ACC112 (cell line): ENCODE data around the gene MPPED2.

Experiments used
- H2AFZ ChIP-seq: fragments of 200-600 bp; sonication (generic); one replicate; pipeline ENCODE4 v1.6.0; 2017; ENCODE audit warnings: antibody characterized with exemption, low read length; ENCODE audit not compliant: unreplicated experiment
- H3K27ac ChIP-seq: fragments of 200-600 bp; sonication (generic); 2 replicates; pipeline ENCODE4 v1.5.1; 2014; ENCODE audit warnings: low read depth, mild to moderate bottlenecking, antibody characterized with exemption, low read length, moderate library complexity
- H3K27me3 ChIP-seq: fragments of 200-600 bp; sonication (generic); 2 replicates; pipeline ENCODE4 v1.6.1; 2014; ENCODE audit warnings: mild to moderate bottlenecking, antibody characterized with exemption, low read length, moderate library complexity, mixed read lengths; ENCODE audit not compliant: insufficient read depth
- H3K36me3 ChIP-seq: fragments of 200-600 bp; sonication (generic); 2 replicates; pipeline ENCODE4 v1.6.1; 2016; ENCODE audit warnings: mild to moderate bottlenecking, antibody characterized with exemption, low read length, moderate library complexity, mixed read lengths; ENCODE audit not compliant: insufficient read depth
- H3K4me1 ChIP-seq: fragments of 200-600 bp; sonication (generic); one replicate; pipeline ENCODE4 v1.6.1; 2016; ENCODE audit warnings: low read length, mixed read lengths; ENCODE audit not compliant: insufficient read depth, unreplicated experiment, control insufficient read depth
- H3K4me3 ChIP-seq: fragments of 200-600 bp; sonication (generic); 2 replicates; pipeline ENCODE4 v1.5.1; 2014; ENCODE audit warnings: mild to moderate bottlenecking, low read depth, low read length
- H3K79me2 ChIP-seq: fragments of 200-600 bp; sonication (generic); one replicate; pipeline ENCODE4 v1.6.0; 2016; ENCODE audit warnings: low read length; ENCODE audit not compliant: control insufficient read depth, unreplicated experiment, insufficient read depth

Gene MPPED2

GRCh38 chr11:30485756-30486155 lies 100.4 kb downstream of the MPPED2 start:
- no peak overlapping the region for H2AFZ ChIP-seq
- no peak overlapping the region for H3K27ac ChIP-seq
- no peaks in the 10 kb centered on the region for H3K36me3 ChIP-seq
- no peak overlapping the region for H3K4me3 ChIP-seq
- no peaks in the 10 kb centered on the region for H3K79me2 ChIP-seq
- H3K27me3 ChIP-seq = peaks cover 11% of the 10 kb centered on the region; the same call in 1 of the 2 replicates
- H3K4me1 ChIP-seq = no peaks in the 10 kb centered on the region

GRCh38 chr11:30485222-30485621 lies 100.9 kb downstream of the MPPED2 start:
- Histone ChIP-seq H3K79me2 (no peaks in the 10 kb centered on the region), H3K27me3 (peaks cover 11% of the 10 kb centered on the region; the same call in 1 of the 2 replicates), H3K36me3 (no peaks in the 10 kb centered on the region), H3K4me3 (no peak overlapping the region), H3K4me1 (no peaks in the 10 kb centered on the region), H2AFZ (no peak overlapping the region), H3K27ac (no peak overlapping the region)

GRCh38 chr11:30483056-30483455 lies 103.1 kb downstream of the MPPED2 start:
- Histone ChIP-seq H3K4me1 (no peaks in the 10 kb centered on the region), H3K79me2 (no peaks in the 10 kb centered on the region), H3K4me3 (no peak overlapping the region), H3K27ac (no peak overlapping the region), H2AFZ (no peak overlapping the region), H3K27me3 (peaks cover 11% of the 10 kb centered on the region; the same call in 1 of the 2 replicates), H3K36me3 (no peaks in the 10 kb centered on the region)

- Histone ChIP-seq H2AFZ (no peak overlapping the region), H3K36me3 (no peaks in the 10 kb centered on the region), H3K4me3 (no peak overlapping the region), H3K79me2 (no peaks in the 10 kb centered on the region), H3K4me1 (no peaks in the 10 kb centered on the region), H3K27me3 (peaks cover 11% of the 10 kb centered on the region; the same call in 1 of the 2 replicates), H3K27ac (no peak overlapping the region)
These were observed 104.4 kb downstream of the MPPED2 start for GRCh38 chr11:30481796-30482195.

- Histone ChIP-seq H3K27ac (no peak overlapping the region), H3K4me1 (no peaks in the 10 kb centered on the region), H3K27me3 (peaks cover 11% of the 10 kb centered on the region; the same call in 1 of the 2 replicates), H3K79me2 (no peaks in the 10 kb centered on the region), H3K4me3 (no peak overlapping the region), H2AFZ (no peak overlapping the region), H3K36me3 (no peaks in the 10 kb centered on the region)
These were observed 104.8 kb downstream of the MPPED2 start for GRCh38 chr11:30481330-30481729.

GRCh38 chr11:30479899-30480298 lies 106.3 kb downstream of the MPPED2 start:
- no peaks in the 10 kb centered on the region for H3K36me3 ChIP-seq
- H3K27me3 ChIP-seq = peaks cover 11% of the 10 kb centered on the region; the same call in 1 of the 2 replicates
- H3K27ac ChIP-seq = no peak overlapping the region
- H2AFZ ChIP-seq = no peak overlapping the region
- no peaks in the 10 kb centered on the region for H3K4me1 ChIP-seq
- H3K4me3 ChIP-seq = no peak overlapping the region
- no peaks in the 10 kb centered on the region for H3K79me2 ChIP-seq

- Histone ChIP-seq H3K4me1 (no peaks in the 10 kb centered on the region), H3K27me3 (peaks cover 11% of the 10 kb centered on the region; the same call in 1 of the 2 replicates), H3K27ac (no peak overlapping the region)
These were observed 107.2 kb downstream of the MPPED2 start for GRCh38 chr11:30478923-30479322.

GRCh38 chr11:30477061-30477460 lies 109.1 kb downstream of the MPPED2 start:
- Histone ChIP-seq H3K4me3 (no peak overlapping the region), H3K36me3 (no peaks in the 10 kb centered on the region), H3K27ac (no peak overlapping the region), H2AFZ (no peak overlapping the region), H3K4me1 (no peaks in the 10 kb centered on the region), H3K27me3 (peaks cover 6% of the 10 kb centered on the region; the same call in 1 of the 2 replicates), H3K79me2 (no peaks in the 10 kb centered on the region)

More at GRCh38 chr11:30478923-30479322, 107.2 kb downstream of the MPPED2 start:
- H3K4me3 ChIP-seq = no peak overlapping the region
- H2AFZ ChIP-seq = no peak overlapping the region
- no peaks in the 10 kb centered on the region for H3K79me2 ChIP-seq
- no peaks in the 10 kb centered on the region for H3K36me3 ChIP-seq

- no peak overlapping the region for H2AFZ ChIP-seq
- H3K27me3 ChIP-seq = no peaks in the 10 kb centered on the region
- H3K4me3 ChIP-seq = no peak overlapping the region
- H3K79me2 ChIP-seq = no peaks in the 10 kb centered on the region
- H3K27ac ChIP-seq = no peak overlapping the region
- no peaks in the 10 kb centered on the region for H3K36me3 ChIP-seq
- no peaks in the 10 kb centered on the region for H3K4me1 ChIP-seq
These were observed 111.8 kb downstream of the MPPED2 start for GRCh38 chr11:30474151-30474954.

GRCh38 chr11:30471244-30471643 lies 114.9 kb downstream of the MPPED2 start:
- no peak overlapping the region for H3K27ac ChIP-seq
- H3K36me3 ChIP-seq = no peaks in the 10 kb centered on the region
- H3K4me3 ChIP-seq = no peak overlapping the region
- H3K4me1 ChIP-seq = no peaks in the 10 kb centered on the region
- H3K27me3 ChIP-seq = no peaks in the 10 kb centered on the region
- H3K79me2 ChIP-seq = no peaks in the 10 kb centered on the region
- no peak overlapping the region for H2AFZ ChIP-seq

- no peak overlapping the region for H2AFZ ChIP-seq
- no peaks in the 10 kb centered on the region for H3K4me1 ChIP-seq
- no peak overlapping the region for H3K4me3 ChIP-seq
- H3K79me2 ChIP-seq = no peaks in the 10 kb centered on the region
- H3K27me3 ChIP-seq = no peaks in the 10 kb centered on the region
- H3K36me3 ChIP-seq = no peaks in the 10 kb centered on the region
- H3K27ac ChIP-seq = no peak overlapping the region
These were observed 117.3 kb downstream of the MPPED2 start for GRCh38 chr11:30468881-30469280.
